Brain pericyte (primary cell): ENCODE measurements around the gene PTGIS.

Experiments
- DNase-seq: peaks from one replicate; pipeline ENCODE4 v3.0.0-alpha.2; 2012; ENCODE audit warnings: low read depth, low spot score

Gene PTGIS

GRCh38 chr20:49471397-49471796, 96.5 kb downstream of the PTGIS start:
- no peak for DNase-seq

GRCh38 chr20:49470922-49471321, 97.0 kb downstream of the PTGIS start:
- no peak for DNase-seq

GRCh38 chr20:49469060-49469459, 98.9 kb downstream of the PTGIS start:
- no peak for DNase-seq

- no peak for DNase-seq
Observed at GRCh38 chr20:49468412-49468811, 99.5 kb downstream of the PTGIS start.

GRCh38 chr20:49466114-49466912, 101.6 kb downstream of the PTGIS start:
- DNase-seq = no peak

GRCh38 chr20:49464556-49464955, 103.4 kb downstream of the PTGIS start:
- no peak for DNase-seq

- no peak for DNase-seq
Observed at GRCh38 chr20:49462626-49463025, 105.3 kb downstream of the PTGIS start.

- no peak for DNase-seq
Observed at GRCh38 chr20:49461894-49462620, 105.9 kb downstream of the PTGIS start.

- no peak for DNase-seq
Observed at GRCh38 chr20:49460916-49461315, 107.0 kb downstream of the PTGIS start.

GRCh38 chr20:49460131-49460530, 107.8 kb downstream of the PTGIS start:
- DNase-seq = no peak

- no peak for DNase-seq
Observed at GRCh38 chr20:49459684-49460083, 108.3 kb downstream of the PTGIS start.

- no peak for DNase-seq
Observed at GRCh38 chr20:49457444-49457843, 110.5 kb downstream of the PTGIS start.

GRCh38 chr20:49456646-49457045, 111.3 kb downstream of the PTGIS start:
- no peak for DNase-seq

GRCh38 chr20:49455691-49456090, 112.2 kb downstream of the PTGIS start:
- no peak for DNase-seq
